KMS-11 (cell line): Measurements from ENCODE around the gene PLEKHG7.
A peak's percentile ranks its signal among the peaks of the same experiment; 100 is the strongest.
"Not testable (repeated sequence)": the region's sequence is repeated elsewhere in the genome, so short reads cannot be mapped to it uniquely, and the experiment has no call there.

Source experiments
- H2AFZ ChIP-seq: fragments of 200-600 bp; sonication (generic); 2 replicates; pipeline ENCODE4 v1.6.1; 2016; ENCODE audit warnings: antibody characterized with exemption, mixed run types, low read depth
- H3K27ac ChIP-seq: fragments of 200-600 bp; sonication (generic); 2 replicates; pipeline ENCODE4 v1.6.1; 2016; ENCODE audit warnings: mild to moderate bottlenecking, mixed run types
- H3K27me3 ChIP-seq: fragments of 200-600 bp; sonication (generic); 2 replicates; pipeline ENCODE4 v1.6.1; 2017; ENCODE audit warnings: mild to moderate bottlenecking, low read depth, mixed run types, moderate library complexity; ENCODE audit not compliant: insufficient read depth
- H3K36me3 ChIP-seq: fragments of 200-600 bp; sonication (generic); 2 replicates; pipeline ENCODE4 v1.6.1; 2017; ENCODE audit warnings: mild to moderate bottlenecking, mixed run types; ENCODE audit not compliant: insufficient read depth
- H3K4me1 ChIP-seq: fragments of 200-600 bp; sonication (generic); 2 replicates; pipeline ENCODE4 v1.6.1; 2016; ENCODE audit warnings: mild to moderate bottlenecking, low read depth, mixed run types; ENCODE audit not compliant: poor library complexity, severe bottlenecking
- H3K4me2 ChIP-seq: fragments of 200-600 bp; sonication (generic); 2 replicates; pipeline ENCODE4 v1.7.0; 2016; ENCODE audit warnings: mild to moderate bottlenecking, mixed run types
- H3K4me3 ChIP-seq: fragments of 200-600 bp; sonication (generic); IDR thresholded peaks from 2 replicates; pipeline ENCODE4 v1.6.1; 2017; ENCODE audit warnings: low read depth, low read length, mixed read lengths; ENCODE audit not compliant: insufficient read depth
- H3K79me2 ChIP-seq: fragments of 200-600 bp; sonication (generic); 2 replicates; pipeline ENCODE4 v1.6.1; 2016; ENCODE audit warnings: low read depth, mixed run types; ENCODE audit not compliant: insufficient read depth
- H3K9ac ChIP-seq: fragments of 200-600 bp; sonication (generic); 2 replicates; pipeline ENCODE4 v1.6.1; 2016; ENCODE audit warnings: mild to moderate bottlenecking, mixed run types
- H4K20me1 ChIP-seq: fragments of 200-600 bp; sonication (generic); 2 replicates; pipeline ENCODE4 v1.6.1; 2016; ENCODE audit warnings: mild to moderate bottlenecking, mixed run types; ENCODE audit not compliant: insufficient read depth
- TF ChIP-seq, protein P1 (sequence below): fragments of 200-600 bp; sonication (generic); conservative IDR thresholded peaks from 2 replicates; pipeline ENCODE4 v1.6.1; 2017; ENCODE audit warnings: low read depth, mild to moderate bottlenecking, antibody characterized with exemption, low read length, moderate library complexity, mixed read lengths

Gene PLEKHG7

DNA sequence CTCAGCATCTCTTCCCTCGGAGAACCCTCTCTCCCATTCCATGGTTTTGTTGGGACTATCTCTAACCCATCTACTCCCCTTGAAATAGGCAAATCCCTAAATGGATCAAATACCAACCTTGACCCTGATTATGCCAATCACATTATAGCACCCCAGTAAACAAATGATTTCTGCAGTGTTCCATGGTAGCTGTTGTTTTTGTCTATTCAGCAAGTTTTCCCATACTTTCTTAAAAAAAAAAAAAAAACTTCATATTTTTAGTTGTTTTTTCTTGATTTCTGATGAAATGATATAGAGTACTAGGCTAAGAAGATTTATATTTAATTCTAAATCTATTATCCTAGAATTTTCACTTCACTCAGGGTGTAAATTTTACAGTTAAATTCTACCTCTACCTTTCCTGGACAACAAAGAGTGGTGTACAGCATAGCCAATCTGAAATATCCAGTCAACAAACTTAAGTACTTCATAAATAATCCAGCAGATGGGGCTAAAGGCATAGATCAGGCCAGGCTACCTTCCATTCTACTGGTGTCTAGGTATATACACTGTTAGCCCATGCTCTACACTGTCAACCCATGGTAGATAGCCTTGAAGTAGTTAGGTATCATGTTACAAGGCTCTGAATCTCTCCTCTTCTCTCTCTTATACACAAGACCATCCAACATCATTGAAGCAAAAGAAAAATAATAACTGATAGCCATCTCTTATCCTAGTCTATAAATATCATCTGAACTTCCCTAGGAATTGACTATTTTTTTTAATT, 82.2 kb downstream of the PLEKHG7 start:
- Histone ChIP-seq H4K20me1 (no peaks in the 10 kb centered on the region), H3K4me2 (no peak overlapping the region), H2AFZ (no peak overlapping the region), H3K4me1 (peaks cover 9% of the 10 kb centered on the region), H3K4me3 (no peak overlapping the region), H3K27ac (no peak overlapping the region), H3K36me3 (no peaks in the 10 kb centered on the region), H3K27me3 (no peaks in the 10 kb centered on the region), H3K9ac (no peak overlapping the region), H3K79me2 (no peaks in the 10 kb centered on the region)
- TF ChIP-seq, protein P1, sequence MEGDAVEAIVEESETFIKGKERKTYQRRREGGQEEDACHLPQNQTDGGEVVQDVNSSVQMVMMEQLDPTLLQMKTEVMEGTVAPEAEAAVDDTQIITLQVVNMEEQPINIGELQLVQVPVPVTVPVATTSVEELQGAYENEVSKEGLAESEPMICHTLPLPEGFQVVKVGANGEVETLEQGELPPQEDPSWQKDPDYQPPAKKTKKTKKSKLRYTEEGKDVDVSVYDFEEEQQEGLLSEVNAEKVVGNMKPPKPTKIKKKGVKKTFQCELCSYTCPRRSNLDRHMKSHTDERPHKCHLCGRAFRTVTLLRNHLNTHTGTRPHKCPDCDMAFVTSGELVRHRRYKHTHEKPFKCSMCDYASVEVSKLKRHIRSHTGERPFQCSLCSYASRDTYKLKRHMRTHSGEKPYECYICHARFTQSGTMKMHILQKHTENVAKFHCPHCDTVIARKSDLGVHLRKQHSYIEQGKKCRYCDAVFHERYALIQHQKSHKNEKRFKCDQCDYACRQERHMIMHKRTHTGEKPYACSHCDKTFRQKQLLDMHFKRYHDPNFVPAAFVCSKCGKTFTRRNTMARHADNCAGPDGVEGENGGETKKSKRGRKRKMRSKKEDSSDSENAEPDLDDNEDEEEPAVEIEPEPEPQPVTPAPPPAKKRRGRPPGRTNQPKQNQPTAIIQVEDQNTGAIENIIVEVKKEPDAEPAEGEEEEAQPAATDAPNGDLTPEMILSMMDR = peak; percentile 65

DNA sequence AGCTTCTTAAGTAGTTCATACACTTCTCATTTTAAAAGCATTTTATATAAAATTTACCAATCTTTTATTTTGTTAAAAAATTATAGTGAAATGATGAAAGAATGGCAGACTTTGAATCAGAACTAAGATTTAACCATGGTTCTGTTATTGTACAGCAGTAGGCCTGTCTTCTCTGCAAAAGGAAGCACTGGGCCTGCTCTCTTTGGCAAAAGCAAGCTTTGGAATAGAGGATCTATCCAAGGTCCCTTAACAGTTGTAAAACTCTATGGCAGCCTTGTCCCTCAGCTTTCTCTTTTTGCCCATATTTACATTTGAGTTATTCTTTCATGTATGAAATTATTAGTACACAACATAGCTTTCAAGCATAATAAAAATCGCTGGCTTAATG, 82.8 kb downstream of the PLEKHG7 start:
- no peaks in the 10 kb centered on the region for H3K27me3 ChIP-seq
- H3K9ac ChIP-seq = no peak overlapping the region
- H4K20me1 ChIP-seq = no peaks in the 10 kb centered on the region
- no peak overlapping the region for H3K4me3 ChIP-seq
- no peak overlapping the region for H2AFZ ChIP-seq
- H3K27ac ChIP-seq = no peak overlapping the region
- no peak overlapping the region for H3K4me2 ChIP-seq
- no peaks in the 10 kb centered on the region for H3K36me3 ChIP-seq
- TF ChIP-seq, protein P1 = no peak
- H3K79me2 ChIP-seq = no peaks in the 10 kb centered on the region
- H3K4me1 ChIP-seq = peaks cover 9% of the 10 kb centered on the region

DNA sequence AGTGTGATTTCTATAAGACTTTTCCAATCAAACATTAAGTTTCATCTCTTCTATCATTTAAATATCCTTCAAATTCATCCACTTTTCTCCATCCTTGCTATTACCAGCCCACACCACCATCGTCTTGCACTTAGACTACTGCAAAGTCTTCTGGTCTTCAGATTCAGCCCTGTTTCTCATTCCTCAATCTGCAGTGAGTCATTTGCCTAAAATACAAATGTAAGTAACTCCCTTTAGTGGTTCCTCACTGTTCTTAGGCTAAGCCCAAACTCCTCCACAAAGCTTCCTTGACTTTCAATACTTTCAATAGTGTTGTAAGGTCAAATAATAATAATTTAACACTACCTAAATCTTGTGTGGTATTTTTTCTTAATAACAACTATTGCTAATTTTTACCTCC, 83.3 kb downstream of the PLEKHG7 start:
- Histone ChIP-seq H3K4me3 (no peak overlapping the region), H3K9ac (no peak overlapping the region), H4K20me1 (no peaks in the 10 kb centered on the region), H3K4me1 (peaks cover 9% of the 10 kb centered on the region), H3K27me3 (no peaks in the 10 kb centered on the region), H3K4me2 (no peak overlapping the region), H3K27ac (no peak overlapping the region), H3K79me2 (no peaks in the 10 kb centered on the region), H2AFZ (no peak overlapping the region), H3K36me3 (no peaks in the 10 kb centered on the region)
- TF ChIP-seq, protein P1 = no peak

DNA sequence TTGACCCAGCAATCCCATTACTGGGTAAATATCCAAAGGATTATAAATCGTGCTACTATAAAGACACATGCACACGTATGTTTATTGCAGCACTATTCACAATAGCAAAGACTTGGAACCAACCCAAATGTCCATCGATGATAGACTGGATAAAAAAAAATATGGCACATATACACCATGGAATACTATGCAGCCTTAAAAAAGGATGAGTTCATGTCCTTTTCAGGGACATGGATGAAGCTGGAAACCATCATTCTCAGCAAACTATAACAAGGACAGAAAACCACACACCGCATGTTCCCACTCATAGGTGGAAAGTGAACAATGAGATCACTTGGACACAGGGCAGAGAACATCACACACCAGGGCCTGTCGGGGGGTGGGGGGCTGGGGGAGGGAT, 91.6 kb downstream of the PLEKHG7 start:
- not testable (repeated sequence) for H3K9ac ChIP-seq, H3K27ac ChIP-seq, H3K36me3 ChIP-seq, H3K27me3 ChIP-seq, H3K4me3 ChIP-seq, H3K4me1 ChIP-seq, H2AFZ ChIP-seq, H4K20me1 ChIP-seq, H3K79me2 ChIP-seq, H3K4me2 ChIP-seq

DNA sequence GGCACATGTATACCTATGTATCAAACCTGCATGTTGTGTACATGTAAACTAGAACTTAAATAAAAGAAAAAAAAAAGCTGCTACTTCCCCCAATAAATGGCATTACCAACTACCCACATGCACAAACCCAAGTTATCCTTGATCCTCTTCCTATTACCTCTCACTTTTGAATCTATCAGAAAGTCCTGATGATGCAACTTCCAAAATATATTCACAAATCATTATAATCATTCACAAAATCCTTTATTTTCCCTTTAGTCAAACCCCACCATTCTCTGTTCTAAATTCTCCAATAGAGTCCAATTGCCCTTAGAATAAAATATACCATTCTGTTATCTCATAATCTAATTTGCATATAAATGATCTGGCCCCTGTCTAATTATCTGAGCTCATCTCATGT, 92.0 kb downstream of the PLEKHG7 start:
- no peaks in the 10 kb centered on the region for H3K79me2 ChIP-seq
- TF ChIP-seq, protein P1 = no peak
- H3K4me2 ChIP-seq = no peak overlapping the region
- no peaks in the 10 kb centered on the region for H3K36me3 ChIP-seq
- no peaks in the 10 kb centered on the region for H3K4me1 ChIP-seq
- H2AFZ ChIP-seq = no peak overlapping the region
- H3K9ac ChIP-seq = no peak overlapping the region
- H3K27me3 ChIP-seq = no peaks in the 10 kb centered on the region
- no peak overlapping the region for H3K4me3 ChIP-seq
- no peaks in the 10 kb centered on the region for H4K20me1 ChIP-seq
- H3K27ac ChIP-seq = no peak overlapping the region
